PC-3 (cell line): ENCODE results near the gene SLC2A13.

Experiments used
- EZH2 ChIP-seq: fragments of 300-600 bp; sonication (generic); IDR thresholded peaks from one replicate; pipeline ENCODE4 v1.6.1; 2017; ENCODE audit warnings: antibody characterized with exemption, mild to moderate bottlenecking, low read length; ENCODE audit not compliant: unreplicated experiment
- EZH2phosphoT487 ChIP-seq: fragments of 300-600 bp; sonication (generic); IDR thresholded peaks from 2 replicates; pipeline ENCODE4 v1.6.1; 2018; ENCODE audit warnings: mild to moderate bottlenecking, antibody characterized with exemption, low read length, borderline replicate concordance
- TF ChIP-seq, protein P1 (sequence below): fragments of 300-600 bp; sonication (generic); conservative IDR thresholded peaks from 2 replicates; pipeline ENCODE4 v1.5.1; 2017; ENCODE audit warnings: antibody characterized with exemption, low read depth, mild to moderate bottlenecking, low read length

GRCh38 chr12:39792938-39793337, 312.9 kb downstream of the SLC2A13 start:
- TF ChIP-seq, protein P1, sequence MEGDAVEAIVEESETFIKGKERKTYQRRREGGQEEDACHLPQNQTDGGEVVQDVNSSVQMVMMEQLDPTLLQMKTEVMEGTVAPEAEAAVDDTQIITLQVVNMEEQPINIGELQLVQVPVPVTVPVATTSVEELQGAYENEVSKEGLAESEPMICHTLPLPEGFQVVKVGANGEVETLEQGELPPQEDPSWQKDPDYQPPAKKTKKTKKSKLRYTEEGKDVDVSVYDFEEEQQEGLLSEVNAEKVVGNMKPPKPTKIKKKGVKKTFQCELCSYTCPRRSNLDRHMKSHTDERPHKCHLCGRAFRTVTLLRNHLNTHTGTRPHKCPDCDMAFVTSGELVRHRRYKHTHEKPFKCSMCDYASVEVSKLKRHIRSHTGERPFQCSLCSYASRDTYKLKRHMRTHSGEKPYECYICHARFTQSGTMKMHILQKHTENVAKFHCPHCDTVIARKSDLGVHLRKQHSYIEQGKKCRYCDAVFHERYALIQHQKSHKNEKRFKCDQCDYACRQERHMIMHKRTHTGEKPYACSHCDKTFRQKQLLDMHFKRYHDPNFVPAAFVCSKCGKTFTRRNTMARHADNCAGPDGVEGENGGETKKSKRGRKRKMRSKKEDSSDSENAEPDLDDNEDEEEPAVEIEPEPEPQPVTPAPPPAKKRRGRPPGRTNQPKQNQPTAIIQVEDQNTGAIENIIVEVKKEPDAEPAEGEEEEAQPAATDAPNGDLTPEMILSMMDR = no peak
- TF ChIP-seq EZH2 (no peak), EZH2phosphoT487 (no peak)
